ENCODE measurements around the gene EPB41. TPM values are rescaled to one million over a fixed set of nuclear protein-coding genes. Genes with fewer than 3 reads are reported as not detected.
A peak's percentile ranks its signal among the peaks of the same experiment; 100 is the strongest.

EPB41 gene
- total RNA-seq, 2 donors from 2014 or later: 39.4 to 54.4 TPM

DNA sequence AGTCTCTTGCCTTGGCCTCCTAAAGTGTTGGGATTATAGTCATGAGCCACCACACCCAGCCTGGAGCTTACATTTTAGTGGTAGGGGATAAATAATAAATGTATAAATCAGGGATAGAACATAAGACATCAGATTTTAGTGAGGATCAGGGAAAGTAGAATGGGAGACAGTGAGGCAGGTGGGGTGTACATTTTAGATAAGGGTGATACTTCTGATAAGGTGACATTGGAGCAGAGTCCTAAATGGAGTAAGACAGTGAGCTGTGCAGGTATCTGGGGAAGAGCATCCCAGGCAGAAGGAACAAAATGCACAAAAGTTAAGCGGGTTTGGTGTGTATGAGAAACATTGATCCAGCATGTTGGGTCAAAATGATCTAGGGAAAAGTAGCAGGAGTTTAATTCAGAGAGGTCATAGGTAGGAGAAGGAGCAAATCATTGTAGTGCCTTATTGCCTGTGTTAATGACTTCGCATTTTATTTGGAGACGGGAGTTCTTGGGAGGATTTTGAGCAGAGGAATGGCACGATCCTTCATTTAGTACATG is 11.1 kb downstream of the EPB41 start:
- WGBS: 99% methylated on average over 4 of the region's 4 CpGs
- H3K4me1 ChIP-seq (replicated peaks): no peaks in the 10 kb centered on the region
- intact Hi-C loops (cut with DNase I): no loop called here
- no peak overlapping the region for H3K4me3 ChIP-seq
- no peaks in the 10 kb centered on the region for H3K36me3 ChIP-seq
- DNase-seq (ENCODE audit: low spot score): no peak
- H3K9me3 ChIP-seq: no peaks in the 10 kb centered on the region
- H3K27me3 ChIP-seq (replicated peaks; ENCODE audit: insufficient read depth): no peaks in the 10 kb centered on the region
- TF ChIP-seq, protein P1, sequence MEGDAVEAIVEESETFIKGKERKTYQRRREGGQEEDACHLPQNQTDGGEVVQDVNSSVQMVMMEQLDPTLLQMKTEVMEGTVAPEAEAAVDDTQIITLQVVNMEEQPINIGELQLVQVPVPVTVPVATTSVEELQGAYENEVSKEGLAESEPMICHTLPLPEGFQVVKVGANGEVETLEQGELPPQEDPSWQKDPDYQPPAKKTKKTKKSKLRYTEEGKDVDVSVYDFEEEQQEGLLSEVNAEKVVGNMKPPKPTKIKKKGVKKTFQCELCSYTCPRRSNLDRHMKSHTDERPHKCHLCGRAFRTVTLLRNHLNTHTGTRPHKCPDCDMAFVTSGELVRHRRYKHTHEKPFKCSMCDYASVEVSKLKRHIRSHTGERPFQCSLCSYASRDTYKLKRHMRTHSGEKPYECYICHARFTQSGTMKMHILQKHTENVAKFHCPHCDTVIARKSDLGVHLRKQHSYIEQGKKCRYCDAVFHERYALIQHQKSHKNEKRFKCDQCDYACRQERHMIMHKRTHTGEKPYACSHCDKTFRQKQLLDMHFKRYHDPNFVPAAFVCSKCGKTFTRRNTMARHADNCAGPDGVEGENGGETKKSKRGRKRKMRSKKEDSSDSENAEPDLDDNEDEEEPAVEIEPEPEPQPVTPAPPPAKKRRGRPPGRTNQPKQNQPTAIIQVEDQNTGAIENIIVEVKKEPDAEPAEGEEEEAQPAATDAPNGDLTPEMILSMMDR (IDR thresholded peaks at IDR 0.05): no peak
- TF ChIP-seq POLR2AphosphoS5 (IDR thresholded peaks at IDR 0.05): no peak
- no peak for TF ChIP-seq POLR2A (IDR thresholded peaks at IDR 0.05)
- no peak overlapping the region for H3K27ac ChIP-seq

DNA sequence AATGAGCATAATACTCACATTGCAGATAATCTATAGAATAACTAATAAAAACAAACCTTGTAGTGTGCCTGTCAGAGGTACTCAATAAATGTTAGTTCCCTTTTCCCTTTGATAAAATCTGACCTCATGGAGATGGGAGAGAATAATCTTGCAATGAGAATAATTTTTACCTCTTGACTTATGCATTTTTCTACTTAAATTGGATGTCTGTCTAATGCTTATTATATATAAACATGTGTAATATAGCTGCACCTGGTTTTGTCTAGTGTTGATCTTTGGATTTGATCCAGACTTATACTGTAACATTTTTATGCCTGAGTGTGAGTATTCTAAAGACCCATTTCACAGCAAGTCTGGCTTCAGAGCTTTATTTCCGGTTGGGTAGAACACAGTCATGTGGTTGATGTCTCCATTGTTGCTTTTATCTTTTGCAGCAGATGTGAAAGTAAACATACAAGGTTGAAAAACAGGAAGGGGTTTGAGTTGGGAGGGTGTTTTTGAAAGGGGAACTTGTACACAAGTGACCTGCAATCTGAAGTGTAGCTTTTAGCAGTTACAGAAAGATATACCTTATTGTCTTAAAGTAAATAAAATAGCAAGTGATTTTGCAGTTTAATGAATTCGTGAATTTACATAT is 12.4 kb downstream of the EPB41 start:
- Histone ChIP-seq H3K9me3 (no peaks in the 10 kb centered on the region), H3K4me3 (no peak overlapping the region), H3K27ac (no peak overlapping the region), H3K27me3 (replicated peaks; ENCODE audit: insufficient read depth) (no peaks in the 10 kb centered on the region), H3K4me1 (replicated peaks) (no peaks in the 10 kb centered on the region), H3K36me3 (no peaks in the 10 kb centered on the region)
- intact Hi-C loops (cut with DNase I): no loop called here
- no peak for DNase-seq (ENCODE audit: low spot score)
- TF ChIP-seq, protein P1 (IDR thresholded peaks at IDR 0.05): no peak
- peak; percentile 12 for TF ChIP-seq POLR2AphosphoS5 (IDR thresholded peaks at IDR 0.05)
- WGBS: 49% methylated on average over 2 of the region's 2 CpGs

DNA sequence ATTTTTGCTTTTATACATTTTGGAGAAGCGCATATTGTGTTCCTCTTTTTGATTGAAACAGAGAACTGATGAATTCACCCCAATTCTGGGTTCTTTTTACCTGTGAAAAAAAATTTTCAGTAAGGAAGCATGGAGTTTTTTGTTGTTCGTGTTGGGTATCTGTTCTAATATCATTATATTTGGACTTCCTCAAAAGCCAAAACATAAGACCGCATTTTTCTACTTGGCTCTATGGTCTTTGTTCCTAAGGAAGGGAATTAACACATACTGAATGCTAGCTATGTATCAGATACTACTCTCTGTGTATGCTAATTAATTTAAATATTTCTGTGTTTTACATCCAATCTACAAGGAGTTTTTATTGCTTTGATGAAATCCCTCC is 12.9 kb downstream of the EPB41 start:
- TF ChIP-seq POLR2AphosphoS5 (IDR thresholded peaks at IDR 0.05): no peak
- TF ChIP-seq, protein P1 (IDR thresholded peaks at IDR 0.05): no peak
- no peak for TF ChIP-seq POLR2A (IDR thresholded peaks at IDR 0.05)
- Histone ChIP-seq H3K27ac (no peak overlapping the region), H3K9me3 (no peaks in the 10 kb centered on the region), H3K4me1 (replicated peaks) (no peaks in the 10 kb centered on the region), H3K4me3 (no peak overlapping the region), H3K27me3 (replicated peaks; ENCODE audit: insufficient read depth) (no peaks in the 10 kb centered on the region), H3K36me3 (no peaks in the 10 kb centered on the region)
- DNase-seq (ENCODE audit: low spot score): no peak
- intact Hi-C loops (cut with DNase I): no loop called here
- WGBS: 70% methylated on average over 3 of the region's 3 CpGs

DNA sequence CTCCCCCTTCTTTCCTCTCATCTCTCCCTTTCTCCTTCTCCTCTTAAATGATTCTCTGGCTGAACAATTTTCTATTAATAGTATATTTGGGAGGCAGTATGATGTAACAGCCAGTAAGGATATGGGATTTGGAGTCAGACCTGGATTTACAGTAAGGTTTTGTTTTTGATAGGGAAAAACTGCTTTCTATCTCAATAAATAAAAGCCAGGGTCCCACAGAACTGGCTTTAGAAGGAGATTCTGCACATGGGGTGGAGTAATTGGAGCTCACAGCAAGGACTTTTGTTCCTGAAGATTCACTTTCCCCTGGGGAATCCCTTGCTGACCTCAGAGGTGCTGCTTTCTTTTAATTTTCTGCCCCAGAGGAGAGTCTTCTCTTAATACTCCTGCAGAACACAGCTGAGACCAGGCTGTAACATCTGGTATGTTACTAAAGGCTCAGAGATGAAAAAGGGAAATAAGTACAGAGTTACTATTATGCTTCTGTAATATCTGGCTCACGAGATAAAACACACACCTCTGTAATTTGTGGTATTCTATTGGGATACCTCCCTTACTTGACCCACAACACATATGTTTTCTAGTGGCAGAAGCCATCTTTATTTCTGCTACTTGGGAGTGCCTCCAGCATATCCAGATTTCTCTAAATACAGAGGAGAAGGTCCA is 13.4 kb downstream of the EPB41 start:
- no peak for DNase-seq (ENCODE audit: low spot score)
- 53% methylated on average over 1 of the region's 1 CpG for WGBS

More for the DNA sequence above, 13.4 kb downstream of the EPB41 start:
- Histone ChIP-seq H3K4me1 (replicated peaks) (no peaks in the 10 kb centered on the region), H3K9me3 (no peaks in the 10 kb centered on the region), H3K4me3 (no peak overlapping the region), H3K27ac (peak overlapping the region in 1 of 2 donors; percentile 32), H3K36me3 (no peaks in the 10 kb centered on the region), H3K27me3 (replicated peaks; ENCODE audit: insufficient read depth) (no peaks in the 10 kb centered on the region)
- intact Hi-C loops (cut with DNase I): no loop called here
- TF ChIP-seq POLR2A (IDR thresholded peaks at IDR 0.05) (no peak), POLR2AphosphoS5 (IDR thresholded peaks at IDR 0.05) (no peak)
- TF ChIP-seq, protein P1 (IDR thresholded peaks at IDR 0.05): no peak

Data from prostate gland (tissue), 2 donors.